GM18861 (cell line): ENCODE measurements around the gene LMO7.
"Not testable (repeated sequence)": the region's sequence is repeated elsewhere in the genome, so short reads cannot be mapped to it uniquely, and the experiment has no call there.

ENCODE experiments used
- ATAC-seq: cut with Tn5 transposase; IDR thresholded peaks from one replicate; pipeline ENCODE4 v1.9.1; 2021; ENCODE audit not compliant: unreplicated experiment

The LMO7 gene

DNA sequence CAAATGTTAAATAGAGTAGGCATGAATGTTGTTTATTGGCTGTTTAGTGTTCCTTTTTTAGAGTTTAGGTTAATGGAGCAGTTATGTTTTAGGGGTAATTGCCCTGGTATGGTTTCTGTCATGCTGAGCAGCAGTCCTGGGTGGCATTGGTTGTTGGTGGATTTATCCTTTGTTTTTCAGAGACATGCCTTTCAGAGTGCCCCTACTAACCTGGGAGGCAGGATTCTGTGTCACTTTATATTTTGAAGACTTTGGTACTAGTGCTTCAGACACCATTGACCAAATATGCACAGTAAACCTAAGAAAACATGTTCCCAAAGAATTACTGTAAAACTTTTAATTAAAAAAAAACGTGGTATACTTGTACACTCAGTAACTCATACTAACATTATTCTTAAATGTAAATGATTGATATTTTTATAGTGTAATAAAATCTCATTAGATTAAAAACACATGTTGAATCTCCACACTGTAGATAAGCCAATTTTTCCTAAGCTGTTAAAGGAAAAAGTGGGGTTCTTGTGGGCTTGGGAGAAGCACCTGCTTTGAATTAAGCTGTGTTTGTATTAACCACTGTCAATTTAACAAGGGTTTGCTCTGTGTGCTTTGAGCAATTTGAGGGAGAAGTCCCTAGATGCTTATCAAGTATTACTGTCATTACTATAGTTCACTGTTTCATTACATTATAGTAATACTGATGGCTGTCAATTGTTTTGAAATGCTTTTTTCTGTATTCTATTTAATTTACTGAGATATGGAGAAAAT lies 133.2 kb downstream of the LMO7 start:
- ATAC-seq, result no peak

DNA sequence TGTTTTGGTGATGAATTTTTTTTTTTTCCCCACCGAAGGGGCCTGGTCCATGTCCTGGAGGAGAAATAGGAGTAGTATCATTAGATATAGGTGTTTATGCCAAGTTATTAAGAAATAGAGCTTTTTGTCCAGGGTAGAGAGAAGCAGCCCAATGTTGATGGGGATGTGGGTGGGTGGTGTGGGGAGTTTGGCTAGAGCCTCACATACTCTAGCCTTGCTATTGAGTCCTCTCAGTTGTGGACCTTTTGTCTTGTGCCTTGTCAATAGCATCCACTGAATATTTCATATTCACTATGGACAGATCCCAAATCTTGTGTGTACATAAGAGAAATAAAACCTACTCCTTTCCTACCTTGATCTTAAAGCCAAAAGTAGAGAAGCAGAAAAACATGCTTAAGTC lies 134.0 kb downstream of the LMO7 start:
- no peak for ATAC-seq

- ATAC-seq, result no peak
Measured at GRCh38 chr13:75770592-75771011, 134.5 kb downstream of the LMO7 start.

- no peak for ATAC-seq
Measured at GRCh38 chr13:75771226-75771625, 135.1 kb downstream of the LMO7 start.

GRCh38 chr13:75771818-75772217 lies 135.7 kb downstream of the LMO7 start:
- no peak for ATAC-seq

DNA sequence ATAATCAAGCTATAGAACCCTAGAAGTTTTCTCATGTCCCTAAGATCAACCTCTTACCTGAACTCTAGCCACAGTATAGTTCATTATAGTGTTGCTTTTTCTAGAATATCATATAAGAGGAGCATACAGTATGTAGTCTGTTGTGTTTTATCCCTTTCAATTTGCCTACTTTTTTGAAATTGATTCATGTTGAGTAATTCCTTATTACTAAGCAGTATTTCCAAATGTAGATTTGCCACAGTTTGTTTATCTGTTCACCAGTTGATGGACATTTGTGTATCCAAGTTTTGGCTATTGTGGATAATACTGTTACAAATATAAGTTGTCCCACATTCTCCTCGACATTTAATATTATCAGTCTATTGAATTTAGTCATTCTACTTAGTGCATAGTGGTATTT lies 138.0 kb downstream of the LMO7 start:
- ATAC-seq, result no peak

GRCh38 chr13:75776550-75776949 lies 140.4 kb downstream of the LMO7 start:
- no peak for ATAC-seq

GRCh38 chr13:75779393-75779792 lies 143.3 kb downstream of the LMO7 start:
- no peak for ATAC-seq

DNA sequence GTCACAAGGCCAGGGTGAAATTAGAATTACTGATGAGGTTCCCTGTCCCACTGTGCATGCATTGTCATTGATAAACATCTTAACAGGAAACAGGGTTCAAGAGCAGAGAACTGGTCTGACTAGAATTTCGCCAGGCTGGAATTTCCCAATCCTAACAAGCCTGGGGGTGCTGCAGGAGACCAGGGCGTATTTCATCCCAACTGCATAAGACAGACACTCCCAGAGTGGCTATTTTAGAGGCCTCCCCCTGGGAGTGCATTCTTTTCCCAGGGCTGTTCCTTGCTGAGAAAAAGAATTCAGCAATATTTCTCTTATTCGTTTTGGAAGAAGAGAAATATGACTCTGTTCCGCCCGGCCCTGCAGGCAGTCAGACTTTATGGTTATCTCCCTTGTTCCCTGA lies 144.0 kb downstream of the LMO7 start:
- ATAC-seq, result not testable (repeated sequence)

DNA sequence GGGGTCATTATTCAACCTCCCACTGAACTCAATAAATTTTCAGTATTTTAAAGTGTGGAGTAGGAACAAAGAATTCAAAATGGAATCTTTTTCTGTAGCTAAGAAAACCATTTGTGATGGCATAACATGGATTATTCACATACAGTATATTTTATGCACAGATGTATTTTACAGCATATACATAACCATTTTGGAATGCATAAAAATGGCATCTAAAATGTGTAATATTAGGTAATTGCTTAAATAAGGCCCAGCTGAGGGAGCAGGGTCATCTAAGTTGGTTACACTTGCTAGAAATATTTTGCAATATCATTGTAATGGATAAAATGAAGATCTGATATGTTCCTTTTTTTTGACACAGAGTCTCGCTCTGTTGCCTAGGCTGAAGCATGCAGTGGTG lies 146.9 kb downstream of the LMO7 start:
- no peak for ATAC-seq

- ATAC-seq, result no peak
Measured at GRCh38 chr13:75784003-75784402, 147.9 kb downstream of the LMO7 start.

DNA sequence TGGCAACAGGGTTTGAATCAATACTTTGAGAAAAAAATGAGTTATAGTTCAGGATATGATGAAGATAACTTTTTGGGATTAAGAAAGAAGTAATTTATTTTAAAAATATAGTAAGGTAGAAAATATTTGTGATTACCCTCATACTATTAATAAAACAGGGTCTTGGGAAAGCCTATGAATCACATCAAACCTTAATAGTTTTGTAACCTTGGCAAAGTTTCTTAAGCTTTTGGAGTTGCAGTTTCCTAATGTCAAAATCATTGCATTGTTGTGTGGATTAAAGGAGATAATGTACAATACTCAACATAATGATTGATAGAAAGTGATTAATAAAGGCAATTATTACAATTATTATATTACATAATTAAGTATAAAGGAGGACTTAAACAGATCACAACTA lies 149.0 kb downstream of the LMO7 start:
- ATAC-seq, result no peak

GRCh38 chr13:75787249-75787928 lies 151.3 kb downstream of the LMO7 start:
- ATAC-seq, result no peak

- no peak for ATAC-seq
Measured at GRCh38 chr13:75788481-75788981, 152.4 kb downstream of the LMO7 start.

DNA sequence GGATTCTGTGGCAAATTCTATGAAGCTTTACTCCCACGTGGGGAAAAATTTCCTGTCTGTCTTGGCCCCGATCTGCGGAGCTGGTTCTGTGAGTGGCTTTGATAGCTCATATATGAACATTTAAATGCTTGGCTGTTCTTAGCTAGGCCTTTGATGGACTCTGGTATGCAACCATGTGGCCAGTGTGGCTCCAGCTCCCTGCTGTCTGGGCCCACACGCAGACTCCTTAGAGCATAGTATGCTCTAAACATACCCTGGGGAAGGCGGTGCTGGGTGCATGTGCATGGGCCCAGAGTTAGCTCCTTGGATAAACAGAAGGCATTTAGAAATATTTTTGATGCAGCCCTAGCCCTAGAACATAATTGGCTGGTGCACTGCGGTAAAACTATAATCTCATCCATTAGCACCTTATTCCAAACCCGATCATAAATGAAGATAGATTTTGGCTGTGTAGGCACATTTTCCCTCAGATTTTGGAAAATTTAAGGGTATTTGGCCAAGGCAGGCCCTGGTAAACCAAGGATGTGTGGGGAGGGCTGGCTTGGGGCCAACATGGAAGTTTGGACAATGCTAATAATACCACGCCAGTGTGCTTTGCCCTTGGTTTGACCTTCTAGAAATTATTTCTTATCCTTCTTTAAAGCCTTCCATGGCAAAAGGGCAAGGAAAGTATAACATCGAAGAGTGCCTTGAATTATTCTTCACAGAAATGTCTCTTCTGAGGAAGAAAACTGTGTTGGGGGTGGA lies 153.5 kb downstream of the LMO7 start:
- ATAC-seq, result no peak

DNA sequence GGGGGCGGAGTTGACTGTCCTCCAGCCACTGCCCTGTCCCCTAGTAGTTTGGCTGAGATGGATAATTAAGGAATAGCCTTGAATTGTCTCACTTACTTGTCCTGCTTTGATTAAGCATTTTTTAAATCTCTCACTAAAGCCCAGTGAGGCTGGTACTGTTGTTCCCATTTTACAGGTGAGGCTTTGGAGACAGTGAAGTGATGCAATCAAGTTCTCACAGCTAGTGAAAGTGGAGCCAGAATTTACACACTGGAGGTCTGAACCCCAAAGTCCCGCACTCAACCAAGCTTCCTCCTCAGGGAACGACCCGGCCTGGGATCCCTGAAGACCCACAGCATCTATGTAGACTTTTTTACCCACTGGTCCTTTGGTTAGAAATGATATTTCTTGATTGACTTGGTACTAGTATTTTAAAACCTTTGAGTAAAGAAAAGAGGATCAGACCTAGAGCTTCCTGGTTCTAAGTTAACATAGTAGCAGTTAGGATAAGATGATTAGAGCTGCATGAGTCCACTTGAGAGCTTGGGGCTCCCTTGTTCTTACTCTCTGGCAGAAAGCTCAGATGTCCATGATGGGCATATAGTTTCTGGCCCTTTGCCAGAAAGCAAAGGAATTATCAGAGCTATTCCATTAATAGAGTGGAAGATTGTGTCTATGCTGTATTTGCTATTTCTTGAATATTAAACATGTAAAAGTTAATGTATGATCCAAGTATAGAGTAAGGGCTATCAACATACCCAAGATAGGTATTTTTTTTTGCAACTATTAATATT lies 154.3 kb downstream of the LMO7 start:
- ATAC-seq, result no peak

GRCh38 chr13:75792526-75793187 lies 156.5 kb downstream of the LMO7 start:
- no peak for ATAC-seq

DNA sequence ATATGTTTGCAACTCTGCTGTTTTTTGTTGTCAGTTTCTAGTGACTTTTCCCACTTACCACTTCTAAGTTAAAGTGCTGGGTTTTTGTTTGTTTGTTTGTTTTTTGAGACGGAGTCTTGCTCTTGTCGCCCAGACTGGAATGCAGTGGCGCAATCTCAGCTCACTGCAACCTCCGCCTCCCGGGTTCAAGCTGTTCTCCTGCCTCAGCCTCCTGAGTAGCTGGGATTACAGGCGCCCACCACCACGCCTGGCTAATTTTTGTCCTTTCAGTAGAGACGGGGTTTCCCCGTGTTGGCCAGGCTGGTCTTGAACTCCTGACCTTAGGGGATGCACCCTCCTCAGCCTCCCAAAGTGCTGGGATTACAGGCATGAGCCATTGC lies 157.0 kb downstream of the LMO7 start:
- ATAC-seq, result not testable (repeated sequence)

DNA sequence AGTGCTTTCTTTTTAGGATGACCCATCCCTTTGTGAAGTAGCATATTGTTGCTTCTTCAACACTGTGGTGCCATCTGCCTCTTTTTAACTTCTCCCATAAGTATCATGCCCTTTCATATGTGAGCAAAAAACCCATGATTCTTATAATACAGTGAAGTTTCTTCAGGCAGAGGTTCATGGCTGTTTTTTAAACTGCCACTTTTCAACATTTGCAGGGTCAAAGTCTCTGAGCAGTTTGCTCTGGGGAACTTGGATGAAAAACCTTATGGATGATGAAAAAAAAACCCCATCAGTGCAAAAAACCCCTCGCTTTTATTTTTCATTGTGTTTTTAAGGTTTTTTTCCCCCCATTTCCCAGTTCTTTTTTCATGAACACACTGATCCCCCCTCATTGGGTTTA lies 158.5 kb downstream of the LMO7 start:
- ATAC-seq, result no peak

DNA sequence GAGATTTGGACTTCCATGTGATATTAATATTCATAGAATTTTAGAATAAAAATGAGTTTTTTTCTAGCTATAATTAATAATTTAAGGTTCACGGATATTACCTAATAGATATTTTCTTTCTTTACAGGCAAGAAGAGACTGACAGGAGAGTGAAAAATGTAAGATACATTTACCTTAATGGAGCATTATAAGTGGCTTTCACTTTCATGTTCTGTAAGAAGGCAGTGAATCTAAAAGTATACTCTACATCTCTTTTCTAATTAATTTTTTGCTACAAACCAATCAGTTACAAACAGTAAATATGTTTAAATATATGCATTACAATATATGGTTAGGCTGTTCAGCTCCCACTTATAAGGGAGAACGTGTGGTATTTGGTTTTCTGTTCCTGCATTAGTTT lies 159.1 kb downstream of the LMO7 start:
- no peak for ATAC-seq

DNA sequence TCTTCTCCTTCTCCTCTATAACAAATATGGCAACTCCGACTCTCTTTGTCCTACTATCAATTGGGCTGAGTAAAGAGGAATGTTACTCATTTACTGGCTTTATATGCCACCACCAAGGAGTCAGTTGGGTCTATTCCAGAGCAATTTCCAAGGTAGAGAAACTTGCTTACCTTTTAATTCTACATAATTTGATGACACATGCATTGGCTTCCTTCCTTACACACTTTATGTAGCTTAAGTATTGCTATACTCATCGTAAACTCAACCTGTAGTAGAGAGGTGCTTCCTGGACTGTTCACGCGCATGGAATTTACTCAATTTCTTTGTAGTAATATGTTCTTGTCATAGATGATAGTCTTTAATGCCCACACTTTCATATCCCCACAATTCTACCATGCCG lies 160.7 kb downstream of the LMO7 start:
- no peak for ATAC-seq
